SK-N-SH treated with all-trans-retinoic acid at 6 μM for 48 hours (cell line): ENCODE results near the gene CASKIN1.

Experiments
- ATAC-seq: fragments of 200-7000 bp; cut with Tn5 transposase; 3 replicates; pipeline ENCODE4 v1.9.1; 2020; ENCODE audit warnings: mild to moderate bottlenecking, moderate library complexity
- BACH2 ChIP-seq: fragments of 250-450 bp; sonication (Bioruptor Pico); IDR thresholded peaks from 2 replicates; pipeline ENCODE4 v1.9.0; 2021; ENCODE audit warnings: mild to moderate bottlenecking, borderline replicate concordance
- CSDC2 ChIP-seq: fragments of 250-450 bp; sonication (Bioruptor Pico); IDR thresholded peaks from 2 replicates; pipeline ENCODE4 v1.5.0; 2020; ENCODE audit warnings: mild to moderate bottlenecking, moderate library complexity
- ESRRG ChIP-seq: fragments of 250-450 bp; sonication (Bioruptor Pico); IDR thresholded peaks from 2 replicates; pipeline ENCODE4 v1.6.1; 2021; ENCODE audit warnings: mild to moderate bottlenecking
- GLIS3 ChIP-seq: fragments of 250-450 bp; sonication (Bioruptor Pico); IDR thresholded peaks from 2 replicates; pipeline ENCODE4 v1.5.0; 2020; ENCODE audit warnings: mild to moderate bottlenecking, moderate library complexity
- ISL1 ChIP-seq: fragments of 250-450 bp; sonication (Bioruptor Pico); IDR thresholded peaks from 2 replicates; pipeline ENCODE4 v2.1.2; 2022; ENCODE audit warnings: mild to moderate bottlenecking, moderate library complexity
- OSR1 ChIP-seq: fragments of 250-450 bp; sonication (Bioruptor Pico); IDR thresholded peaks from 2 replicates; pipeline ENCODE4 v1.8.0; 2022; ENCODE audit warnings: moderate library complexity, mild to moderate bottlenecking, inconsistent platforms
- PPARA ChIP-seq: fragments of 250-450 bp; sonication (Bioruptor Pico); IDR thresholded peaks from 2 replicates; pipeline ENCODE4 v1.5.0; 2020; ENCODE audit warnings: mild to moderate bottlenecking, borderline replicate concordance
- SNAI2 ChIP-seq: fragments of 250-450 bp; sonication (Bioruptor Pico); IDR thresholded peaks from 2 replicates; pipeline ENCODE4 v1.5.0; 2020; ENCODE audit warnings: mild to moderate bottlenecking, moderate library complexity
- TCF4 ChIP-seq: fragments of 250-450 bp; sonication (Bioruptor Pico); IDR thresholded peaks from 2 replicates; pipeline ENCODE4 v1.8.0; 2021; ENCODE audit warnings: mild to moderate bottlenecking, moderate library complexity, borderline replicate concordance
- TOX ChIP-seq: fragments of 250-450 bp; sonication (Bioruptor Pico); IDR thresholded peaks from 2 replicates; pipeline ENCODE4 v1.8.0; 2021; ENCODE audit warnings: mild to moderate bottlenecking, moderate library complexity, borderline replicate concordance
- ZC3H10 ChIP-seq: fragments of 250-450 bp; sonication (Bioruptor Pico); IDR thresholded peaks from 2 replicates; pipeline ENCODE4 v1.5.1; 2021; ENCODE audit warnings: mild to moderate bottlenecking, moderate library complexity
- ZFP3 ChIP-seq: fragments of 250-450 bp; sonication (Bioruptor Pico); IDR thresholded peaks from 2 replicates; pipeline ENCODE4 v1.5.0; 2020; ENCODE audit warnings: mild to moderate bottlenecking, moderate library complexity
- ZNF565 ChIP-seq: fragments of 450-650 bp; formaldehyde crosslinking; conservative IDR thresholded peaks from 2 replicates; pipeline ENCODE4 v1.5.0; 2020; ENCODE audit warnings: low read depth, mild to moderate bottlenecking, moderate library complexity
- ZNF70 ChIP-seq: fragments of 450-650 bp; formaldehyde crosslinking; IDR thresholded peaks from 2 replicates; pipeline ENCODE4 v1.5.0; 2020; ENCODE audit warnings: mild to moderate bottlenecking, moderate library complexity
- ZNF8 ChIP-seq: fragments of 450-650 bp; formaldehyde crosslinking; IDR thresholded peaks from 2 replicates; pipeline ENCODE4 v1.5.0; 2020; ENCODE audit warnings: mild to moderate bottlenecking, moderate library complexity
- TF ChIP-seq, protein P1 (sequence below): fragments of 250-450 bp; sonication (Bioruptor Pico); IDR thresholded peaks from 2 replicates; pipeline ENCODE4 v1.5.1; 2020; ENCODE audit warnings: low read depth, mild to moderate bottlenecking, moderate library complexity
- TF ChIP-seq, protein P2 (sequence below): fragments of 250-450 bp; sonication (Bioruptor Pico); IDR thresholded peaks from 2 replicates; pipeline ENCODE4 v1.5.1; 2021; ENCODE audit warnings: mild to moderate bottlenecking, moderate library complexity
- TF ChIP-seq, protein P3 (sequence below): fragments of 250-450 bp; sonication (Bioruptor Pico); IDR thresholded peaks from 2 replicates; pipeline ENCODE4 v1.8.0; 2020; ENCODE audit warnings: mild to moderate bottlenecking, moderate library complexity, borderline replicate concordance
- TF ChIP-seq, protein P4 (sequence below): fragments of 250-450 bp; sonication (Bioruptor Pico); IDR thresholded peaks from 2 replicates; pipeline ENCODE4 v1.5.0; 2020; ENCODE audit warnings: mild to moderate bottlenecking, moderate library complexity

CASKIN1 gene

DNA sequence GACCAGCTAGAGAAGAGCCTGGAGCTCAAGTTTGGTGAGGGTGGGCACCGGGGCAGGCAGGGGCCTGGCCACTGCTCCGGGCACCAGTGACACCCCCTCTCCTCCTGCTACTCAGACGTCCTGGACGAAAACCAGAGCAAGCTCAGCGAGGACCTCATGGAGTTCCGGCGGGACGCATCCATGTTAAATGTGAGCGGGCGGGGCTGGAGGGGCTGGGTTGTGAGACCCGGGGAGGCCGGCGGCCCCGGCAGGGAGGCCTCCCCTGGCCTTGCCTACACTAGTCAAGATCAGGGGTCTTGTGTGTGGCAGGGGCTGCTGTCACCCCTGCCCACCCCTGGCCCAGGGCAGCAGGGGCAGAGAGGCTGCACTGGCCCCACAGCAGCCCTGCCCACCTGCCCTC is 23.0 kb downstream of the CASKIN1 start:
- TF ChIP-seq CSDC2 (CRISPR knock-in tag) (no peak), ISL1 (CRISPR knock-in tag) (no peak), ZNF70 (CRISPR knock-in tag) (no peak), ZC3H10 (CRISPR knock-in tag) (no peak), ZNF8 (CRISPR knock-in tag) (no peak)
- TF ChIP-seq, protein P1, sequence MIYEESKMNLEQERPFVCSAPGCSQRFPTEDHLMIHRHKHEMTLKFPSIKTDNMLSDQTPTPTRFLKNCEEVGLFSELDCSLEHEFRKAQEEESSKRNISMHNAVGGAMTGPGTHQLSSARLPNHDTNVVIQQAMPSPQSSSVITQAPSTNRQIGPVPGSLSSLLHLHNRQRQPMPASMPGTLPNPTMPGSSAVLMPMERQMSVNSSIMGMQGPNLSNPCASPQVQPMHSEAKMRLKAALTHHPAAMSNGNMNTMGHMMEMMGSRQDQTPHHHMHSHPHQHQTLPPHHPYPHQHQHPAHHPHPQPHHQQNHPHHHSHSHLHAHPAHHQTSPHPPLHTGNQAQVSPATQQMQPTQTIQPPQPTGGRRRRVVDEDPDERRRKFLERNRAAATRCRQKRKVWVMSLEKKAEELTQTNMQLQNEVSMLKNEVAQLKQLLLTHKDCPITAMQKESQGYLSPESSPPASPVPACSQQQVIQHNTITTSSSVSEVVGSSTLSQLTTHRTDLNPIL (CRISPR knock-in tag), result no peak
- TF ChIP-seq, protein P2, sequence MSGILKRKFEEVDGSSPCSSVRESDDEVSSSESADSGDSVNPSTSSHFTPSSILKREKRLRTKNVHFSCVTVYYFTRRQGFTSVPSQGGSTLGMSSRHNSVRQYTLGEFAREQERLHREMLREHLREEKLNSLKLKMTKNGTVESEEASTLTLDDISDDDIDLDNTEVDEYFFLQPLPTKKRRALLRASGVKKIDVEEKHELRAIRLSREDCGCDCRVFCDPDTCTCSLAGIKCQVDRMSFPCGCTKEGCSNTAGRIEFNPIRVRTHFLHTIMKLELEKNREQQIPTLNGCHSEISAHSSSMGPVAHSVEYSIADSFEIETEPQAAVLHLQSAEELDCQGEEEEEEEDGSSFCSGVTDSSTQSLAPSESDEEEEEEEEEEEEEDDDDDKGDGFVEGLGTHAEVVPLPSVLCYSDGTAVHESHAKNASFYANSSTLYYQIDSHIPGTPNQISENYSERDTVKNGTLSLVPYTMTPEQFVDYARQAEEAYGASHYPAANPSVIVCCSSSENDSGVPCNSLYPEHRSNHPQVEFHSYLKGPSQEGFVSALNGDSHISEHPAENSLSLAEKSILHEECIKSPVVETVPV (CRISPR knock-in tag), result no peak
- TF ChIP-seq, protein P3, sequence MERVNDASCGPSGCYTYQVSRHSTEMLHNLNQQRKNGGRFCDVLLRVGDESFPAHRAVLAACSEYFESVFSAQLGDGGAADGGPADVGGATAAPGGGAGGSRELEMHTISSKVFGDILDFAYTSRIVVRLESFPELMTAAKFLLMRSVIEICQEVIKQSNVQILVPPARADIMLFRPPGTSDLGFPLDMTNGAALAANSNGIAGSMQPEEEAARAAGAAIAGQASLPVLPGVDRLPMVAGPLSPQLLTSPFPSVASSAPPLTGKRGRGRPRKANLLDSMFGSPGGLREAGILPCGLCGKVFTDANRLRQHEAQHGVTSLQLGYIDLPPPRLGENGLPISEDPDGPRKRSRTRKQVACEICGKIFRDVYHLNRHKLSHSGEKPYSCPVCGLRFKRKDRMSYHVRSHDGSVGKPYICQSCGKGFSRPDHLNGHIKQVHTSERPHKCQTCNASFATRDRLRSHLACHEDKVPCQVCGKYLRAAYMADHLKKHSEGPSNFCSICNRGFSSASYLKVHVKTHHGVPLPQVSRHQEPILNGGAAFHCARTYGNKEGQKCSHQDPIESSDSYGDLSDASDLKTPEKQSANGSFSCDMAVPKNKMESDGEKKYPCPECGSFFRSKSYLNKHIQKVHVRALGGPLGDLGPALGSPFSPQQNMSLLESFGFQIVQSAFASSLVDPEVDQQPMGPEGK (CRISPR knock-in tag), result no peak
- no peak for ATAC-seq

DNA sequence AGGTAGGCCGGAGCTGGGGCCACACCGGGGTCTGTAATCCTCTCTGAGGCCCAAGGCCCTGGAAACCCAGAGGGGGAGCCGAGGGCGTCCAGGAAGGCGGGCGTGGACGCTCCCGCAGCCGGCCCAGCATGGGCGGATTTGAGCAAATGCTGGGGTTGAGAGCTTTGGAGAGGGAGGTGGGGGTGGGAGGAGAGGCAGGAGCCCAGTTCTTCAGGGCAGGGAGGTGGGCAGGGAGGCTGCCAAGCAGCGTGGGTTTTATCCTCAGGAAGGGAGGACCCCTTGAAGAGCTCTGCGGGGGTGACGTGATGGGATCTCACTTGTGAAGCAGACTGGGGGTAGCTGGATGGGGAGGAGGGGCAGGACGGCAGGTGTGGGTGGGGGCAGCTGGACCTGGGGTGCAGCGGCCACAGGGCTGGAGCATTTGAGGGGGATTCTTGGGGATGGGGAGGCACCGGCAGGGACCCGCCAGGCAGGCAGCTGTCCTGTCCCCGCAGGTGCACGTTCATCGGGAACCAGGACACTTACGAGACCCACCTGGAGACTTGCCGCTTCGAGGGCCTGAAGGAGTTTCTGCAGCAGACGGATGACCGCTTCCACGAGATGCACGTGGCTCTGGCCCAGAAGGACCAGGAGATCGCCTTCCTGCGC is 23.6 kb downstream of the CASKIN1 start:
- no peak for TF ChIP-seq BACH2
- no peak for TF ChIP-seq ESRRG
- TF ChIP-seq GLIS3, result no peak
- no peak for TF ChIP-seq CSDC2 (CRISPR knock-in tag)
- no peak for TF ChIP-seq PPARA (CRISPR knock-in tag)
- no peak for TF ChIP-seq SNAI2 (CRISPR knock-in tag)
- TF ChIP-seq ZFP3, result no peak
- no peak for TF ChIP-seq ZNF70 (CRISPR knock-in tag)
- TF ChIP-seq, protein P3 (CRISPR knock-in tag), result no peak

DNA sequence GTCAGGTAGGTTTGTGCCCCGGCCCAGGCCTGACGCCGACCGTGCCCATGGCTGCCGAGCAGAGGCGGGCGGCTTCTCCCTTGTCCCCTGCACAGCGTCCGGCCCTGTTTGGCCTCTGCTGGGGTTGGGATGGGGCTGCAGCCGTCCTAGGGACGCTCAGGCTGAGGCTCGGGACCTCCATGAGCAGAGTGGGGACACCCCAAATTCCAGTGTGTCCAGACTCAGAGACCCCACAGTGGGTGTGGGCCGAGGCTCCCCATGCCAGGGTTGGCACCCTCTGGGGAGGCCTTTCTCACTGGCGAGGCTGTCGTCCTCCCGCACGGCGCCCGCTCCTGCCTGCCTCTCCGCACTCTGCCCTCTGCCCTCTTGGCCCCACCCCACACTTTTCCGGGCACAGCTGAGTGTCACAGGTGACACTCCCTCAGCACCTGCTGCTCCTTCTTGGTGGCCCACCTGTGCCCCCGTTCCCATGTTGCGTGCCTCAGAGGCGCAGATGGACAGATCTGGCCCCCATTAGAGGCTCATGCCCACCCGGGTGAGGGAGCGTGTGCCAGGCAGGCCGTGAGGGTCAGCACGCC is 24.7 kb downstream of the CASKIN1 start:
- no peak for TF ChIP-seq CSDC2 (CRISPR knock-in tag)
- TF ChIP-seq, protein P2 (CRISPR knock-in tag), result no peak
- TF ChIP-seq SNAI2 (CRISPR knock-in tag), result no peak
- TF ChIP-seq ZC3H10 (CRISPR knock-in tag), result no peak
- no peak for TF ChIP-seq OSR1
- TF ChIP-seq ESRRG, result no peak
- TF ChIP-seq ZNF565 (CRISPR knock-in tag), result no peak
- TF ChIP-seq ZNF70 (CRISPR knock-in tag), result no peak
- TF ChIP-seq TCF4, result no peak
- TF ChIP-seq, protein P1 (CRISPR knock-in tag), result no peak
- TF ChIP-seq GLIS3, result no peak
- TF ChIP-seq ZNF8 (CRISPR knock-in tag), result no peak
- TF ChIP-seq TOX, result no peak
- TF ChIP-seq, protein P4, sequence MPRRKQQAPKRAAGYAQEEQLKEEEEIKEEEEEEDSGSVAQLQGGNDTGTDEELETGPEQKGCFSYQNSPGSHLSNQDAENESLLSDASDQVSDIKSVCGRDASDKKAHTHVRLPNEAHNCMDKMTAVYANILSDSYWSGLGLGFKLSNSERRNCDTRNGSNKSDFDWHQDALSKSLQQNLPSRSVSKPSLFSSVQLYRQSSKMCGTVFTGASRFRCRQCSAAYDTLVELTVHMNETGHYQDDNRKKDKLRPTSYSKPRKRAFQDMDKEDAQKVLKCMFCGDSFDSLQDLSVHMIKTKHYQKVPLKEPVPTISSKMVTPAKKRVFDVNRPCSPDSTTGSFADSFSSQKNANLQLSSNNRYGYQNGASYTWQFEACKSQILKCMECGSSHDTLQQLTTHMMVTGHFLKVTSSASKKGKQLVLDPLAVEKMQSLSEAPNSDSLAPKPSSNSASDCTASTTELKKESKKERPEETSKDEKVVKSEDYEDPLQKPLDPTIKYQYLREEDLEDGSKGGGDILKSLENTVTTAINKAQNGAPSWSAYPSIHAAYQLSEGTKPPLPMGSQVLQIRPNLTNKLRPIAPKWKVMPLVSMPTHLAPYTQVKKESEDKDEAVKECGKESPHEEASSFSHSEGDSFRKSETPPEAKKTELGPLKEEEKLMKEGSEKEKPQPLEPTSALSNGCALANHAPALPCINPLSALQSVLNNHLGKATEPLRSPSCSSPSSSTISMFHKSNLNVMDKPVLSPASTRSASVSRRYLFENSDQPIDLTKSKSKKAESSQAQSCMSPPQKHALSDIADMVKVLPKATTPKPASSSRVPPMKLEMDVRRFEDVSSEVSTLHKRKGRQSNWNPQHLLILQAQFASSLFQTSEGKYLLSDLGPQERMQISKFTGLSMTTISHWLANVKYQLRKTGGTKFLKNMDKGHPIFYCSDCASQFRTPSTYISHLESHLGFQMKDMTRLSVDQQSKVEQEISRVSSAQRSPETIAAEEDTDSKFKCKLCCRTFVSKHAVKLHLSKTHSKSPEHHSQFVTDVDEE, result no peak
- TF ChIP-seq, all 23 proteins: peak for 0
- no peak for ATAC-seq

More for the DNA sequence above, 23.6 kb downstream of the CASKIN1 start:
- ATAC-seq, result no peak
